Vagina (tissue), 2 donors: Measurements from ENCODE around the gene GDA.

Experiments used
- CTCF ChIP-seq, 3 experiments: fragments of 450-650 bp in 2 of 3; fragments of 200-600 bp in 1 of 3; sonication (generic) in 1 of 3; IDR thresholded peaks; one replicate each; pipeline ENCODE4 v1.5.1; 2017 to 2019; ENCODE audit warnings: antibody characterized with exemption in 3 of 3, mild to moderate bottlenecking in 2 of 3, moderate library complexity in 2 of 3
- POLR2A ChIP-seq, 2 donors: fragments of 450-650 bp; IDR thresholded peaks; one replicate each; pipeline ENCODE4 v1.6.1; 2017; ENCODE audit warnings: antibody characterized with exemption in 2 of 2, mild to moderate bottlenecking in 2 of 2, moderate library complexity in 2 of 2
- POLR2AphosphoS5 ChIP-seq, 2 donors: sonication (generic); formaldehyde crosslinking; IDR thresholded peaks; one replicate each; pipeline ENCODE4 v1.9.0; 2017; ENCODE audit warnings: antibody characterized with exemption in 2 of 2, mild to moderate bottlenecking in 2 of 2, low read depth in 1 of 2; ENCODE audit not compliant: insufficient read depth in 1 of 2

GRCh38 chr9:72200452-72200851 lies 51.2 kb downstream of the GDA start:
- TF ChIP-seq CTCF (IDR thresholded peaks at IDR 0.05) = no peak
- TF ChIP-seq POLR2A (IDR thresholded peaks at IDR 0.05) = no peak
- TF ChIP-seq POLR2AphosphoS5 (IDR thresholded peaks at IDR 0.05; ENCODE audit: insufficient read depth in 1 of 2, low read depth in 1 of 2) = no peak
